Gastrocnemius medialis (tissue), 4 donors: ENCODE results near the gene TNNI3K.

Experiments used
- POLR2A ChIP-seq, 2 donors: fragments of 450-650 bp; IDR thresholded peaks; one replicate each; pipeline ENCODE4 v1.6.1; 2017; ENCODE audit warnings: antibody characterized with exemption in 2 of 2, mild to moderate bottlenecking in 2 of 2, moderate library complexity in 2 of 2
- TF ChIP-seq, protein P1 (sequence below), 5 experiments: fragments of 450-650 bp in 3 of 5; fragments of 200-600 bp in 2 of 5; sonication (generic) in 2 of 5; IDR thresholded peaks in 4 of 5; conservative IDR thresholded peaks in 1 of 5; 1 replicate in 4 of 5; 2 replicates in 1 of 5; pipeline ENCODE4 v1.5.1; 2016 to 2019; ENCODE audit warnings: antibody characterized with exemption in 5 of 5, mild to moderate bottlenecking in 3 of 5, moderate library complexity in 3 of 5

- TF ChIP-seq, protein P1, sequence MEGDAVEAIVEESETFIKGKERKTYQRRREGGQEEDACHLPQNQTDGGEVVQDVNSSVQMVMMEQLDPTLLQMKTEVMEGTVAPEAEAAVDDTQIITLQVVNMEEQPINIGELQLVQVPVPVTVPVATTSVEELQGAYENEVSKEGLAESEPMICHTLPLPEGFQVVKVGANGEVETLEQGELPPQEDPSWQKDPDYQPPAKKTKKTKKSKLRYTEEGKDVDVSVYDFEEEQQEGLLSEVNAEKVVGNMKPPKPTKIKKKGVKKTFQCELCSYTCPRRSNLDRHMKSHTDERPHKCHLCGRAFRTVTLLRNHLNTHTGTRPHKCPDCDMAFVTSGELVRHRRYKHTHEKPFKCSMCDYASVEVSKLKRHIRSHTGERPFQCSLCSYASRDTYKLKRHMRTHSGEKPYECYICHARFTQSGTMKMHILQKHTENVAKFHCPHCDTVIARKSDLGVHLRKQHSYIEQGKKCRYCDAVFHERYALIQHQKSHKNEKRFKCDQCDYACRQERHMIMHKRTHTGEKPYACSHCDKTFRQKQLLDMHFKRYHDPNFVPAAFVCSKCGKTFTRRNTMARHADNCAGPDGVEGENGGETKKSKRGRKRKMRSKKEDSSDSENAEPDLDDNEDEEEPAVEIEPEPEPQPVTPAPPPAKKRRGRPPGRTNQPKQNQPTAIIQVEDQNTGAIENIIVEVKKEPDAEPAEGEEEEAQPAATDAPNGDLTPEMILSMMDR (IDR thresholded peaks at IDR 0.05 in 4 of 5, conservative IDR thresholded peaks at IDR 0.05 in 1 of 5), result no peak
- TF ChIP-seq POLR2A (IDR thresholded peaks at IDR 0.05), result no peak
Observed at GRCh38 chr1:74367175-74367813, 132.1 kb downstream of the TNNI3K start.
